Stimulated activated CD4-positive, alpha-beta T cell treated with anti-CD3 and anti-CD28 coated beads, TNF-alpha, amount 100 ng/mL, for 4 hours (primary cell): Measurements from ENCODE around the gene HDAC4.

ENCODE experiments used
- DNase-seq, 3 experiments: peaks; one replicate each; pipeline ENCODE4 v3.0.0-alpha.2; 2020; ENCODE audit warnings: low read depth in 3 of 3

HDAC4 gene

DNA sequence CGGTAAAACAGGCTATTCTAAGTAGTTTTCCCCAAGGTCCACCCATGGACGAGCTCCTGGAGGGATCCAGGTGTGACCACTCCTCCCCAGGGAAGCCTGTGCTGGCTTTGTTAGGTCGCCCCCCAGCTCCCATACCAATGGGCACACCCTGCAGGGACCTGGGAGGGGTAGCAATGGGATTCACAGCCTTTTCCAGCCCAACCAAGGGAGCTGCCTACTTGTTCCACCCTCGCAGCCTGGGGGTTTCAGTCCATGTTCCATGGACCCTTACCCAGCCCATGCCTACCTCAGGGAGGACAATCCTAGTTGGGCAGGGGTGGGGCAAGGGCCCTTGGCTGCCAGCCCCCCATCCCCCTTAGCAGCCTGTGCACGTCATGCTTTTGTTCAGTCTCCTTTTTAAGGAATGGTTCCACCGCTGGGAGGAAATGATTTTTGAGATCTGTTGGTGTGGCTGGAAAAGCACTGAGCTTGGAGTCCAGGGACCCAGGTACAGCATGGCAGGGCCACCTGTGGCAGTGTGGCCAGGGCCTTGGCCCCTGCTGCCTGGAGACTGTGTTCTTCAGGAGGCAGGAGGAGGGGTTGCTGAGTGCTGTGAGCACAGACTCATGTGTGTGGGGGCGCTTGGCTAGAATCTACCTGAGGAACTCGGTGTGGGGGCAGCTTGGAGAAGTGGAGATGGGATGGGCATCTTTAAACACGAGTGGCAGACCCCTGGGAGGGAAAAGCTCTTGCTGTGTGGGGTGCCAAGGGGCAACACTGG lies 386.2 kb downstream of the HDAC4 start:
- DNase-seq, result no peak

- no peak for DNase-seq
These were observed 387.2 kb downstream of the HDAC4 start for GRCh38 chr2:239013678-239013976.

- DNase-seq, result no peak
These were observed 387.7 kb downstream of the HDAC4 start for GRCh38 chr2:239012936-239013677.

DNA sequence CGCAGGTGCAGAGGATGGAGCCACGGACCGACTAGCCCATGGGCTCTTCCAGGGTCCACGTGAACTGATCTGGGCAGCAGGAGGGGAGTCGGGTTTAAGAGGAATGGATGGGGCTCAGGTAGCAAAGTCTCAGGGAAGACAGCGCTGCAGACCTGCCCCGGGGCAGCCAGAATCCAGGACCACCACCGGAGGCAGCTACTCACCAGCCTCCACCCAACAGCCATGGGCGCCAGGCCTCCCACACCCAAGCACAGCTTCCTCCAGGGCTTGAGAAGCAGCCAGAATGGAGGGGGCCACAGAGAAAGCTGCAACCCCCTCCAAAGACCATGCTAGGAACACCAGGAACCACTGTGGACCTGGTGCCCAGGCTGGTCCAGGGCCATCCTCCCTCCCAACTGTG lies 388.6 kb downstream of the HDAC4 start:
- no peak for DNase-seq

- no peak for DNase-seq
These were observed 391.2 kb downstream of the HDAC4 start for GRCh38 chr2:239009589-239009961.

DNA sequence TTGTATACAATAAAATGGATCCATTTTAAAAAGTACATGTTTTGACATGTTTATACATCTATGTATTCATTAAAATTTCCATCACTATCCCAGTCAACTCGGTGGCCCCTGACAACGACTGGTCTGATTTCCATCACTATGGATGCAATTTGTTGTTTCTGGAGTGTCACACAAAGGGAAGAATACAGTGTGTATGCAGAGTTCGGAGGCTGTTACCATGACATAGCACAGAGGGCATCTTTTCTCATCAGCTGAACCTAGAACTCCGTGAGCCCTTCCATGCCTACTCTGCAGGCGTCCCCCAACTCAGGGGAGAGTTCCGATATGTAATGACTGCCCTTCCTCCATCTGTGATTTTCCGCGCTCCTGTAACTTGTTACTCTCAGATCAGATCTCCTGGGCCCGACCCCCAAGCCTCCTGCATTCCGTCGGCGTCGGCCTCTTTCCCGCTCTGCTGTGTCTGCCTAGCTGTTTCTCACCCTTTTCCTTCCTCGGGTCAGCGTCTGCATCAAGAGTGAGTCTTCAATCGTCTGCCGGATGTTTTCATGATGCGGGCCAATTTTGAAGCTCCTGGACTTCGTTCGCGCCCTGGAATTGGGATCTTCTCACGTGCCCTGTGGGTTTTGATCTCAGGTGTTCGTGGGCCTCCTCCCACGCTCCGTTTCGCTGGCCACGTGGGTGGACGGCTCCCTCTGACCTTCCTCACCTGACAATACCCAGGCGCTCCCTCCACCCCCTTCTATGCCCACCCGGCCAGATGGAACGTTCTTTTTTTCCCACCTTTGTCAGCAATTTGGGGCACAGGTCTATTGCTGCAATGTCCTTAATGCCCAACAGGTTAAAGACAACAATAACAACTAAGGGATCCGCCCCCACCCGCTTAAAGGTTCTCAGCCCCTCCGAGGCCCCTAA lies 391.9 kb downstream of the HDAC4 start:
- DNase-seq, result no peak

DNA sequence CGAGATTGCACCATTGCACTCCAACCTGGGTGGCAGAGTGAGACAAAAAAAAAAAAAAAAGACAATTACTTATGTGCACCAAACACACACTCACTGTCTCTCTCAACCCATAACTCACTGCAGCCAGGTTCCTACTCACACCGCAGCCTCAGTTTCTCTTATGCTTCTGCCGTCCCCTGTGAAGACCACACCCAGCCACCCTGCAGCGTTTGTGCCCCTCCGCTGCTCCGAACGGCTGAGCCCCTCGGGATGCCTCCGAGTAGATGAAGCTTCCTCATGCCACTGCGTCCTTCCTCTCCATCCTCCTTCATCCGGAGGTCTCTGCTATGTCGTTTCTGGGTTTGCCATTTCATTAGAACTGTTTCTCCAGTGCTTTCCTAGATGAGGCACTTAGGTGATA lies 392.8 kb downstream of the HDAC4 start:
- no peak for DNase-seq

GRCh38 chr2:239006622-239007285 lies 394.1 kb downstream of the HDAC4 start:
- no peak for DNase-seq

GRCh38 chr2:239005586-239005985 lies 395.2 kb downstream of the HDAC4 start:
- DNase-seq, result no peak

DNA sequence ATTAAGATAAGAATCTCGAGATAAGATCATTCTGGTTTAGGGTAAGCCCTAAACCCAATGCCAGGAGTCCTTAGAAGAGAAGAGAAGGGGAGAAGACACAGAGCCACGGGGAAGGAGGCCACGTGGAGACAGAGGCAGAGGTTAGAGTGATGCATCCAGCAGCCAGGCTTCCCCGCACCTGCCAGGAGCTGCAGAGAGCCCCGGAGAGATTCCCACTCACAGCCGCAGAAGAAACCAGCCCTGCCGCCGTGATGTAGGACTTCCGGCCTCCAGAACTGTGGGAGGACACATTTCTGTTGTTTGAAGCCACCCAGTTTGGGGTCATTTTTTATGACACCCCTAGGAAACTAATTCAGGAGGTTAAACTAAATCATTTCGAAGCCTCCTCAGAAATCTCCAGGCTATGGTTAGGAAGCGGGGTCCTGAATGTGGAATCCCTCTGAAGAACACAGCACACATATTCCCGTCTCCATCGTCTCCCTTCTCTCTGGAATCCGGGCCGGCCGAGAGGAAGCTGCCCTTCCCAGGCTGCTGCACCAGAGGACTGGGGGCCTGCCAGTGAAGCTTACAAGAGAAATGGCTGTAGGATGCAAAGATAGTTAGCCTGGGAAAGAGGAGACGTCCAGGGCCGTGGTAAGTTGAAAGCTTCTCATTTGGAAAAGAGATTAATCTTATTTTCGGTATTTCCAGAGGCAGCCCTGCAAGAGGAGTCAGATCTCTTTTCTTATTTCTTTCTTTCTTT lies 396.4 kb downstream of the HDAC4 start:
- no peak for DNase-seq

GRCh38 chr2:239003624-239004273 lies 397.1 kb downstream of the HDAC4 start:
- DNase-seq, result no peak

GRCh38 chr2:239002954-239003623 lies 397.7 kb downstream of the HDAC4 start:
- DNase-seq, result no peak

- no peak for DNase-seq
These were observed 398.2 kb downstream of the HDAC4 start for GRCh38 chr2:239002591-239002953.

- no peak for DNase-seq
These were observed 399.0 kb downstream of the HDAC4 start for GRCh38 chr2:239001794-239002193.

DNA sequence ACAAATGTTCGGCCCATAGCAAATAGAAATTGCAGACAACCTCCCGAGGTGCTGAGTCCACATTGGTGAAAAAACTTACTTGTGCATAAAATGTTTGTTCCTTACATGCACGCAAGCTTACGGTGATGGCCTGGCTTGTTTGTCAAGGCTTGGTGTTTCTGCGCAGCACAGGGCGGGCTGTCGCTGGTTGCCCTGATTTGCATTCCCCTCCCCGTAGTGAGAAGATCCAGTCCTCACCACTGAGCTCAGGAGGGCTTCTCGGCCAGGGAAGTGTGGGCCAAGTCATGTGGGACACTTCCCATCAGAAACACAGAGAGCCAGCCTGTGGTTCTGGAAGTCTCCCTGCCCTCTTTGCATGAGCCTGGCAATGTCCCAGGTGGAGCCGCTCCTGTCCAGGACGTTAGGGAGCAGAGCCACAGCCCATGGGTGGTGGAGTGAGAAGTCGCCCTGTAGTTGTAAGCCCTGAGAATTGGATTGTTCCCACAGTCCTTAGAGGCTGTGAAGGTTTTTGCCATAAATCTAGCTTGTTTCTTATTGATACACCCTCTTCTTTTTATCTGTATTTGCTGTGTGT lies 400.2 kb downstream of the HDAC4 start:
- DNase-seq, result no peak

GRCh38 chr2:239000089-239000488 lies 400.7 kb downstream of the HDAC4 start:
- no peak for DNase-seq

DNA sequence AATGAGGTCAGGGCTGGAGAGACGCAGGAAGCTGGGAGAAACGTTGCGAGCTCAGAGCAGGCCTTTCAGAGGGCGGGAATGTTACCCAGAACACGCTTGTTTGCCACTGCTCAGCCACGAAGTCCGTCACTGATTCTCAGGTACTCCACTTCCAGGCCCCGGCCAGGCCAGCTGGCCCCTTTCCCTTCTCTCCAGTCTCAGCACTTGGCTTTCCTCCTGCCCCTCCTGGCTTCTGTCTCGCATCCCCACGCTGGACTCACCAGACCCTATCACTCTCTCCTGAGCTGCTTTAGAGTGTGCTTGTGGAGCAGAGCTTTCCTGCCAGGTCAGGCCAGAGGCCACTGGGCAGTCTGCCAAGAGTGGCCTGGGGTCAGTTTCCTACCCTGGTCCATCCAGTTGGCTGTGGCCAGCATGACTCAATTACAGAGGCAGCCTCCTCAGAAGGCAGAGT lies 401.5 kb downstream of the HDAC4 start:
- no peak for DNase-seq

GRCh38 chr2:238998801-238999200 lies 402.0 kb downstream of the HDAC4 start:
- no peak for DNase-seq
